H1 (cell line): ENCODE data around the gene SLC24A4. TPM values are rescaled to one million over a fixed set of nuclear protein-coding genes. Genes with fewer than 3 reads are reported as not detected.

Experiments used
- BCL11A ChIP-seq, 2 experiments: IDR thresholded peaks; one replicate each; pipeline ENCODE4 v1.6.1; 2011; ENCODE audit warnings: low read depth in 2 of 2, low read length in 2 of 2, mild to moderate bottlenecking in 2 of 2
- GABPA ChIP-seq: IDR thresholded peaks from 2 replicates; pipeline ENCODE4 v1.6.1; 2011; ENCODE audit warnings: mild to moderate bottlenecking, low read length, moderate library complexity, borderline replicate concordance; ENCODE audit not compliant: insufficient read depth
- polyA plus RNA-seq, 7 experiments: library from polyadenylated mRNA; depleted of rRNA in 3 of 7; stranded (reverse) in 5 of 7; unstranded in 2 of 7; fragments of >200 nt in 5 of 7; fragments of 200-250 nt in 2 of 7; gene quantifications; 1 replicate in 5 of 7; 2 replicates in 1 of 7; 4 replicates in 1 of 7; pipeline versions ENCODE4 v1.2.1 to v1.2.3, GENCODE V29; 2011 to 2013; ENCODE audit warnings: missing spikeins in 2 of 7, mixed read lengths in 2 of 7
- total RNA-seq: library from RNA; stranded (reverse); fragmentation: NEBNext Ultra II Directional; extraction: Animal tissue kit (Norgen Biotek cat#: 25700); gene quantifications from 2 replicates; pipeline ENCODE4 v1.2.1, GENCODE V29; 2021

Gene SLC24A4
- total and polyA plus RNA-seq, 2 of the 8 experiments (the other 6 are each of a cell fraction or from before 2014, with no cell fraction given): 0.27 to 0.89 TPM

GRCh38 chr14:92362781-92363235 lies 39.8 kb downstream of the SLC24A4 start (continued):
- TF ChIP-seq GABPA (no peak), BCL11A (IDR thresholded peaks at IDR 0.05; ENCODE audit: low read depth in 2 of 2, low read length in 2 of 2) (no peak)
